OCI-LY3 (cell line): Measurements from ENCODE around the gene CHD1.

Experiments
- CTCF ChIP-seq: fragments of 200-600, 300-600 bp; sonication (generic); IDR thresholded peaks from 2 replicates; pipeline ENCODE4 v1.5.1; 2014; ENCODE audit warnings: antibody characterized with exemption, low read length, low read depth
- EZH2phosphoT487 ChIP-seq: fragments of 200-600 bp; shearing (Covaris generic); IDR thresholded peaks from 2 replicates; pipeline ENCODE4 v1.6.1; 2018; ENCODE audit warnings: antibody characterized with exemption, mixed run types, low read depth

DNA sequence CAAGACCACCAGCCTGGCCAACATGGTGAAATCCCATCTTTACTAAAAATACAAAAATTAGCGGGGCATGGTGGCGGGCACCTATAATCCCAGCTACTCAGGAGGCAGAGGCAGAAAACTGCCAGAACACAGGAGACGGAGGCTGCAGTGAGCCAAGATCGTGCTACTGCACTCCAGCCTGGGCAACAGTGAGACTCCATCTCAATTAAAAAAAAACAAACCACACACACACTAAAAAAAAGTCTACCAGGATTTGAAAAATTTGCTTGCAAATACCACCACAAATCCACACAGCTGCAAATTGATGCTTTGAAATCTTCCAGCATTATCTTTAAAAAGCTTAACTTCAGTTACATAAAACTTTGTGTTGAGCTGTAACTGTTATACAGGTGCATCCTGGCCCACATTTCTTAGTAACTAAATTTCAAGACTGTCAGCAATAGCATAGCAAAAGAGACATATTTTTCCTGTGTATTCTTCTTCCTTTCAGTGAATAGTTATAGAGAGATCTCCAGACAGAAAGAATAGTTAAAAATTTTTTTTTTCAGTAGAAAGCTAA lies 6.8 kb downstream of the CHD1 start:
- no peak for TF ChIP-seq CTCF
- no peak for TF ChIP-seq EZH2phosphoT487
